ENCODE data around the gene ATP11C. TPM values are rescaled to one million over a fixed set of nuclear protein-coding genes. Genes with fewer than 3 reads are reported as not detected.

The ATP11C gene
- polyA plus RNA-seq, 2 of the 4 experiments (the other 2 are of a cell fraction) = 16.4 to 34.3 TPM

DNA sequence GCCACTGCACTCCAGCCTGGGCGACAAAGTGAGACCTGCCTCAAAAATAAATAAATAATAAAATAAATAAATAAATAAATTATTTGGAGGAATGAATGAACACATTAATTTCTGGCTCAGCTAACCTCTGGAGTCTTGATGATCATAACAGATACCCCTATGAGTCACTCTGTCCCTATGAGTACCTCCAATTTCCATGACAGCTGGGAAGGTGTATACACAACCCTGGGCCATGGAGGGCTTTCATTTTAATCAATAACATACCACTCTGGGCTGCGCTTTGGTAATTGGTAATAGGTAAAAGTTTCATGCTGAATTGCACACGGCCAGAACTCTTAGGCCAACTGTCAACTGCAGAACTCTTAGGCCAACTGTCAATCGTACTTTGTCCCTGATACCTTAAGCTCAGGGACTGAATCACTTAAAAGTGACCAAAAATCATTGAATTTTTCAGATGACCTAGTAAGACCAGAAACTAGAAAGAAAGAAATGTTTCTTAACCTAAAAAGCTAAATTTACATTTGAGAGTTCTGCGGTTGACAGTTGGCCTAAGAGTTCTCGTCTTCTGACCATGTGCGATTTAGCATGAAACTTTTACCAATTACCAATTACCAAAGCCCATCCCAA, 112.4 kb downstream of the ATP11C start:
- DNase-seq (ENCODE audit: low read depth in 1 of 2, low spot score in 1 of 2) (no peak), ATAC-seq (no peak), FAIRE-seq (no peak)
- no peaks in the 10 kb centered on the region for H3K9me3 ChIP-seq
- POLR2A ChIA-PET = no interaction called here
- TF ChIP-seq, protein P1, sequence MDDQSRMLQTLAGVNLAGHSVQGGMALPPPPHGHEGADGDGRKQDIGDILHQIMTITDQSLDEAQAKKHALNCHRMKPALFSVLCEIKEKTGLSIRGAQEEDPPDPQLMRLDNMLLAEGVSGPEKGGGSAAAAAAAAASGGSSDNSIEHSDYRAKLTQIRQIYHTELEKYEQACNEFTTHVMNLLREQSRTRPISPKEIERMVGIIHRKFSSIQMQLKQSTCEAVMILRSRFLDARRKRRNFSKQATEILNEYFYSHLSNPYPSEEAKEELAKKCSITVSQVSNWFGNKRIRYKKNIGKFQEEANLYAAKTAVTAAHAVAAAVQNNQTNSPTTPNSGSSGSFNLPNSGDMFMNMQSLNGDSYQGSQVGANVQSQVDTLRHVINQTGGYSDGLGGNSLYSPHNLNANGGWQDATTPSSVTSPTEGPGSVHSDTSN (IDR thresholded peaks at IDR 0.05) = no peak
- TF ChIP-seq PHF8 (IDR thresholded peaks at IDR 0.05; ENCODE audit: borderline replicate concordance, low read depth) (no peak), MAZ (IDR thresholded peaks at IDR 0.05; ENCODE audit: borderline replicate concordance, low read depth, low read length) (no peak), CBX8 (IDR thresholded peaks at IDR 0.05) (no peak), ZC3H11A (IDR thresholded peaks at IDR 0.05) (peak; percentile 7; the same call in 1 of the 2 replicates)
- 94% methylated on average over 7 of the region's 7 CpGs for WGBS (ENCODE audit: missing lambda C conversion rate)
- CTCF ChIA-PET = no interaction called here
- H3K4me1 ChIP-seq = peaks cover 8% of the 10 kb centered on the region; the same call in 2 of the 3 replicates
- no peak overlapping the region for H3K4me3 ChIP-seq
- no peak overlapping the region for H3K27ac ChIP-seq
- H3K4me2 ChIP-seq = no peak overlapping the region

DNA sequence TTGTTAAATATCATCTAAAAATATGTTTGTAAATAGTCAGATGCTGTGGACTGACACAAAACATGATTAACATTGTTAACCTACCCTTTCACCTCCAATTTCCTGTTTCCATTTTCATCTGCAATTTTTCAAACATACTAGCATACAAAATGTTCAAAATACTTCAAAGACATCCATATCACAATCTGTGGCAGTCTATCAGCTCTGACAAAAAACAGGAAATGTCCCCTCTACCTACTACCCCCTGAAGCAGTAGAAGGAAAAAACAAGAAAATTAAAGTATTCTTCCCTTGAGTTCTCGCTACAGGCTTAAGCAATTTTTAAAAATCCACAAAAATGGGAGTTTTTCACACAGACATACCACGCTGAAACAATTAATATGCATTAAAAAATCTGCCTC, 116.6 kb downstream of the ATP11C start:
- TF ChIP-seq GATA3 (IDR thresholded peaks at IDR 0.05; ENCODE audit: borderline replicate concordance) (no peak), JUN (IDR thresholded peaks at IDR 0.05) (no peak), RFX5 (IDR thresholded peaks at IDR 0.05) (no peak), HOXB5 (CRISPR knock-in tag; IDR thresholded peaks at IDR 0.05) (no peak), EHMT2 (IDR thresholded peaks at IDR 0.05; ENCODE audit: low read depth) (no peak)
- TF ChIP-seq, protein P2, sequence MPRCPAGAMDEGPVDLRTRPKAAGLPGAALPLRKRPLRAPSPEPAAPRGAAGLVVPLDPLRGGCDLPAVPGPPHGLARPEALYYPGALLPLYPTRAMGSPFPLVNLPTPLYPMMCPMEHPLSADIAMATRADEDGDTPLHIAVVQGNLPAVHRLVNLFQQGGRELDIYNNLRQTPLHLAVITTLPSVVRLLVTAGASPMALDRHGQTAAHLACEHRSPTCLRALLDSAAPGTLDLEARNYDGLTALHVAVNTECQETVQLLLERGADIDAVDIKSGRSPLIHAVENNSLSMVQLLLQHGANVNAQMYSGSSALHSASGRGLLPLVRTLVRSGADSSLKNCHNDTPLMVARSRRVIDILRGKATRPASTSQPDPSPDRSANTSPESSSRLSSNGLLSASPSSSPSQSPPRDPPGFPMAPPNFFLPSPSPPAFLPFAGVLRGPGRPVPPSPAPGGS (IDR thresholded peaks at IDR 0.05) = no peak
- Histone ChIP-seq H3K27ac (no peak overlapping the region), H3K4me2 (no peak overlapping the region), H3K9me3 (no peaks in the 10 kb centered on the region), H3K4me1 (no peaks in the 10 kb centered on the region), H3K4me3 (no peak overlapping the region)
- no peak for ATAC-seq
- ChIA-PET CTCF (no interaction called here), POLR2A (no interaction called here)
- DNase-seq (ENCODE audit: low read depth in 1 of 2, low spot score in 1 of 2) = no peak
- no peak for FAIRE-seq
- 90% methylated on average over 2 of the region's 2 CpGs for WGBS (ENCODE audit: missing lambda C conversion rate)

DNA sequence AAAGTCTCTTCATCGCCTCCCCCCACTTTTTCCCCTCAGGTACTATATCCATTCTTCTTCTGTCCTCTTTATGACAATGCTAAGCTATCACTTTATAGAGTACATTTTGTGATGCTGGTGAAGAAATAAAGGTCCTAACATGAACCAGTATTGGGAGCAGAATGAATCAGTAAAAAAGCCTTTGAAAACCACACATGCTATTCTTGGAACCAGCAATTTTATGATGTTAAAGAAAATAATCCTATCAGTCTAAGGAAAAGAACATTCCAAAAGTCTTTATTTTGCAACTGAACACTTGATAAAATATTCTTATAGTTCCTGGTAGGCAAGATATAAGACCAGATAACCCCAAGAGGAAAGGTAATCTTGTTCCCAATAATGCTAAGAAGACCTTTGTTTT, 117.1 kb downstream of the ATP11C start:
- CTCF ChIA-PET = no interaction called here
- no peak overlapping the region for H3K4me3 ChIP-seq
- WGBS (ENCODE audit: missing lambda C conversion rate) = 93% methylated on average over 1 of the region's 1 CpG
- DNase-seq (ENCODE audit: low read depth in 1 of 2, low spot score in 1 of 2) (no peak), ATAC-seq (no peak), FAIRE-seq (peak; percentile 91)
- H3K4me2 ChIP-seq = no peak overlapping the region
- H3K9me3 ChIP-seq = no peaks in the 10 kb centered on the region
- no peaks in the 10 kb centered on the region for H3K4me1 ChIP-seq
- H3K27ac ChIP-seq = no peak overlapping the region
- POLR2A ChIA-PET = no interaction called here
- TF ChIP-seq ZSCAN20 (CRISPR knock-in tag; IDR thresholded peaks at IDR 0.05) = no peak
- TF ChIP-seq HDAC2 (IDR thresholded peaks at IDR 0.05) = no peak
- no peak for TF ChIP-seq PHF8 (IDR thresholded peaks at IDR 0.05; ENCODE audit: borderline replicate concordance, low read depth)
- TF ChIP-seq, protein P3, sequence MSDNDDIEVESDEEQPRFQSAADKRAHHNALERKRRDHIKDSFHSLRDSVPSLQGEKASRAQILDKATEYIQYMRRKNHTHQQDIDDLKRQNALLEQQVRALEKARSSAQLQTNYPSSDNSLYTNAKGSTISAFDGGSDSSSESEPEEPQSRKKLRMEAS (IDR thresholded peaks at IDR 0.05) = no peak
- no peak for TF ChIP-seq SMC3 (IDR thresholded peaks at IDR 0.05)
- no peak for TF ChIP-seq NR3C1 (IDR thresholded peaks at IDR 0.05)
- no peak for TF ChIP-seq MAFK (IDR thresholded peaks at IDR 0.05; ENCODE audit: partially characterized antibody)
- TF ChIP-seq, protein P4, sequence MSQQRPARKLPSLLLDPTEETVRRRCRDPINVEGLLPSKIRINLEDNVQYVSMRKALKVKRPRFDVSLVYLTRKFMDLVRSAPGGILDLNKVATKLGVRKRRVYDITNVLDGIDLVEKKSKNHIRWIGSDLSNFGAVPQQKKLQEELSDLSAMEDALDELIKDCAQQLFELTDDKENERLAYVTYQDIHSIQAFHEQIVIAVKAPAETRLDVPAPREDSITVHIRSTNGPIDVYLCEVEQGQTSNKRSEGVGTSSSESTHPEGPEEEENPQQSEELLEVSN (IDR thresholded peaks at IDR 0.05; ENCODE audit: borderline replicate concordance, low read depth) = no peak
- no peak for TF ChIP-seq JUNB (IDR thresholded peaks at IDR 0.05)
- TF ChIP-seq, protein P2 (IDR thresholded peaks at IDR 0.05) = no peak
- no peak for TF ChIP-seq RAD21 (conservative IDR thresholded peaks at IDR 0.05 in 1 of 2, IDR thresholded peaks at IDR 0.05 in 1 of 2)
- TF ChIP-seq, protein P5, sequence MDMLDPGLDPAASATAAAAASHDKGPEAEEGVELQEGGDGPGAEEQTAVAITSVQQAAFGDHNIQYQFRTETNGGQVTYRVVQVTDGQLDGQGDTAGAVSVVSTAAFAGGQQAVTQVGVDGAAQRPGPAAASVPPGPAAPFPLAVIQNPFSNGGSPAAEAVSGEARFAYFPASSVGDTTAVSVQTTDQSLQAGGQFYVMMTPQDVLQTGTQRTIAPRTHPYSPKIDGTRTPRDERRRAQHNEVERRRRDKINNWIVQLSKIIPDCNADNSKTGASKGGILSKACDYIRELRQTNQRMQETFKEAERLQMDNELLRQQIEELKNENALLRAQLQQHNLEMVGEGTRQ (IDR thresholded peaks at IDR 0.05) = no peak
- TF ChIP-seq KDM1A (IDR thresholded peaks at IDR 0.05; ENCODE audit: low read depth) = no peak
